Endometrial microvascular endothelial cells (primary cell): Measurements from ENCODE around the gene TTYH3. TPM values are rescaled to one million over a fixed set of nuclear protein-coding genes. Genes with fewer than 3 reads are reported as not detected.

Experiments used
- in situ Hi-C: cut with HindIII; loops from 2 replicates; pipeline ENCODE4 v1.10.0; 2017; ENCODE audit warnings: low sequenced_read_pairs, low pct_unique_long_range_greater_than_20kb; ENCODE audit errors: inconsistent ontology term
- total RNA-seq: library from RNA; depleted of rRNA; stranded (reverse); fragments of >200 nt; gene quantifications from one replicate; pipeline ENCODE4 v1.2.3, GENCODE V29; 2015; ENCODE audit errors: inconsistent ontology term

The TTYH3 gene
- total RNA-seq, 1 donor from 2014 or later, result 98.6 TPM

- in situ Hi-C loops, result no loop called here
These were observed 12.4 kb downstream of the TTYH3 start for GRCh38 chr7:2644220-2644561.

- in situ Hi-C loops, result no loop called here
These were observed 12.9 kb downstream of the TTYH3 start for GRCh38 chr7:2644562-2645273.

- in situ Hi-C loops, result no loop called here
These were observed 13.6 kb downstream of the TTYH3 start for GRCh38 chr7:2645274-2645868.

GRCh38 chr7:2646336-2646679, 14.5 kb downstream of the TTYH3 start:
- in situ Hi-C loops, result no loop called here

GRCh38 chr7:2646680-2647571, 15.1 kb downstream of the TTYH3 start:
- in situ Hi-C loops, result no loop called here

- in situ Hi-C loops, result no loop called here
These were observed 15.9 kb downstream of the TTYH3 start for GRCh38 chr7:2647594-2648172.

GRCh38 chr7:2649139-2649838, 17.5 kb downstream of the TTYH3 start:
- in situ Hi-C loops, result no loop called here

GRCh38 chr7:2649991-2650390, 18.2 kb downstream of the TTYH3 start:
- in situ Hi-C loops, result no loop called here

GRCh38 chr7:2650451-2650850, 18.7 kb downstream of the TTYH3 start:
- in situ Hi-C loops, result no loop called here

- in situ Hi-C loops, result no loop called here
These were observed 19.6 kb downstream of the TTYH3 start for GRCh38 chr7:2651336-2651735.

GRCh38 chr7:2651847-2652735, 20.3 kb downstream of the TTYH3 start:
- in situ Hi-C loops, result no loop called here

- in situ Hi-C loops, result no loop called here
These were observed 20.9 kb downstream of the TTYH3 start for GRCh38 chr7:2652736-2653060.

- in situ Hi-C loops, result no loop called here
These were observed 22.3 kb downstream of the TTYH3 start for GRCh38 chr7:2654059-2654458.

GRCh38 chr7:2655870-2656614, 24.3 kb downstream of the TTYH3 start:
- in situ Hi-C loops, result no loop called here

- in situ Hi-C loops, result no loop called here
These were observed 25.4 kb downstream of the TTYH3 start for GRCh38 chr7:2657208-2657607.

- in situ Hi-C loops, result no loop called here
These were observed 26.3 kb downstream of the TTYH3 start for GRCh38 chr7:2657920-2658671.

GRCh38 chr7:2658941-2659340, 27.2 kb downstream of the TTYH3 start:
- in situ Hi-C loops, result no loop called here
